ENCODE measurements around the gene TM9SF4.

Gene TM9SF4

DNA sequence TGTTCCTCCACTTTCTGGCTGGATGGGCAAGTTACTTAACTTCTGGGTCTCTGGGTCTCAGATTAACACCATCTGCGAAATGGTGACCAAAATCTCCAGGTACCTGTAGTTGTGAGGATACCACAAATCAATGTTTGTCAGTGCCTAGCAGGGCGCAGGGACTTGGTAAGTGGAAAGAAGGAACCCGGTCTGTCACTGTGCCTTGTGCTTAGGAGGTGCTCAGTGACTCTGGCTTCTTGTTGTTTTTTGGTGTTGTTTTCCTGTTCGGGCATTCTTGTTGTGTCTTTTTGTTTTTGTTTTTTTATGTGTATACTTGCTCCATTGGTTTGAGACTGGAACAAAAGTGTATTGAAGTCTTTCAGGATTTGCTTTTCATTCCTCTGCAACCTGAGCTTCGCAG is 17.8 kb downstream of the TM9SF4 start:
- DNase-seq (ENCODE audit: low spot score), result no peak

DNA sequence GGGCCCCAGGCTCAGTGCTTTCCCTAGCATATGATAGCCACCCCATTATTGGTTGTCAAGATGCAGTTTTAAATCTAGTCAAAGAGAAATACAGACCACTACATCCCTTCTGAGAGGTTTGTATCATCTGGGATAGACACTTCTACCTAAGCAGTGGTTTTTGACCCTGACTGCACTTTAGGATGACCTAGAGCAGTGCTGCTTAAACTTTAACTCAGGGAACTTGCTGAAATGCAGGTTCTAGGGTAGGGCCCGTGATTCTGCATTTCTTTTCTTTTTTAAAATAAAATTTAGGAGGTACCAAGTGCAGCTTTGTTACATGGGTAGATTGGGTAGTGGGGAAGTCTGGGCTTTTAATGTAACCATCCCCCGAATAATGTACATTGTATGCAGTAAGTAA is 18.7 kb downstream of the TM9SF4 start:
- no peak for DNase-seq (ENCODE audit: low spot score)

DNA sequence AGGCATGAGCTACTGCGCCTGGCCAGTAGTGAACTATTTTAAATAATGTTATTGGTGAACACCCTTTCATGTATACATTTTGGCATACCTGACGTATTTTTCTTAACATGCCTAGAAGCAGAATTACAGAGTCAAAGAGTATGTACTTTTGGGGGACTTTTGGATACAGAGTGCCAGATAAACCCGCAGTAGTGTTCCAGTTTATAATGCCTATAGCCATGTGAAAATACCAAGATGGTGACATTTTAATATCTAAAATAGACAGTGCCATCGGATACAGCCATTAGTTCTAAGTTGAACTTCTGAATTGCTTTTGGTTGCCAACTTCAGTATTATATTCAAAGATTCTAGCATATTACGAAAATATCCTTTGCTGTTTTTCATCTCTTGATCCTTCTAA is 20.3 kb downstream of the TM9SF4 start:
- no peak for DNase-seq (ENCODE audit: low spot score)

- no peak for DNase-seq (ENCODE audit: low spot score)
These were observed 20.8 kb downstream of the TM9SF4 start for GRCh38 chr20:32130352-32130751.

DNA sequence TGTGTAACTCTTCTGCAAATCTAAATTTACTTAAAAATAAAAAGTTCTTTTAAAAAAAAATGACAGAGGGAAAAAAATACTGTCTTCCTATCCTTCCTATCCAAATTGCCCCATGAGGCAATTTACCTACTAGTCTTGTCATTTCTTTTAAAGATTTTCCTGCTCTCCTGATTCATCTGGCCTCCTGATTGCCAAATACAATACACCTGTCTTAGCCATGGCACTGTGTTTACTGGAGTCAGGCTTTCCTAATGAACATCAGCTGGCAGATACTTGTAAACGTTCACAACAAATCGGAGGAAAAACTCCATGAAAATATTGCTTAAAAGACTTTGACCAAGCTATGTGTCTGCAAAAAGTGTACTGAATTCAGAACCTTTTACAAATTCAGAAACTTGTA is 21.5 kb downstream of the TM9SF4 start:
- no peak for DNase-seq (ENCODE audit: low spot score)

DNA sequence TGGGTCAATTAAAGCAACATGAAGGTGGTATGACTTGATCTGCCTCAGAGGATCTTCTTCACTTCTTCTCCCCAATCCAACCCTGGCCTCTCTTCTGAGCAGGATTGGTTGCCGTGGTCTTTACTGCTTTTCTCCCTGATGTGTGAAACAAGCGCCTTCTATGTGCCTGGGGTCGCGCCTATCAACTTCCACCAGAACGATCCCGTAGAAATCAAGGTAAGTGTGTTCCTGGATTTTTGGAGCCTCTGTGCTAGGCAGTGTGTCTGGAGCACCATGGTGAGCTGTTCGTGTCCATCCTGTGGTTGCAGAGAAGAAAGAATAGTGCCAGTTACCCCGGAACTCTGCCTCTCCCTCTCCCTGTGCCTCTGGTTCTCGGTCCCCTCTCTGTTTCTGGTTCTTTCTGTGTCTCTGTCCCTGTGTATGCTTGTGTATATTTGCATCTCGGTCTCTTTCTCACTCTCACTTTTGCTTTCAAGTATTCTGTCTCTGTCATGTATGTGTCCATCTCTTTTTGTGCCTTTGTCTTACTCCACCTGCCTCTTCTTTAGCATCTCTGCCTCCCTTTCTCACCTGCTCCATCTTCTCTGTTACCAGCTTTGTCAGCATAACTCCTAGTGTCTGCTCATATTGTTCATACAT is 23.5 kb downstream of the TM9SF4 start:
- DNase-seq (ENCODE audit: low spot score), result no peak

- no peak for DNase-seq (ENCODE audit: low spot score)
These were observed 24.5 kb downstream of the TM9SF4 start for GRCh38 chr20:32134026-32134425.

DNA sequence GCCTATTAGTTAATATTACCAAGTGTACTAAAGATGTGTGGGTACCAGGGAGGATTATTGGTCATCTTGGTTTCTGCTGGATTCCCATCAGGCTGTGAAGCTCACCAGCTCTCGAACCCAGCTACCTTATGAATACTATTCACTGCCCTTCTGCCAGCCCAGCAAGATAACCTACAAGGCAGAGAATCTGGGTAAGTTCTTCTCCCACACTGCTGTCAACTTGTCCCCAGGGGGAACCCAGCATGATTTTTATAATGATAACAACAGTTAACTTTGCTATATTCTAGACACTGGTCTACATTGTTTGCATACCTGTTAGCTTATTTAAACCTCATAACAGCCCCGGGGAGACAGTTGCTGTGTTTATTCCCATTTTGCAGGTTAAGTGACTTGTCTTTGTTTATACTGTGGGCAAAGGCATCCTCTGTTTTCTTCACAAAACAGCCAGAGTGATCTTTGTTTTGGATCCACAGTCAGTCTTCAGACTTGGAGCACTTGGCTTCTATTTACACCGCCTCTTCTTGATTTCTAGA is 26.5 kb downstream of the TM9SF4 start:
- no peak for DNase-seq (ENCODE audit: low spot score)

GRCh38 chr20:32138921-32139320 is 29.4 kb downstream of the TM9SF4 start:
- no peak for DNase-seq (ENCODE audit: low spot score)

GRCh38 chr20:32139947-32140346 is 30.4 kb downstream of the TM9SF4 start:
- no peak for DNase-seq (ENCODE audit: low spot score)

DNA sequence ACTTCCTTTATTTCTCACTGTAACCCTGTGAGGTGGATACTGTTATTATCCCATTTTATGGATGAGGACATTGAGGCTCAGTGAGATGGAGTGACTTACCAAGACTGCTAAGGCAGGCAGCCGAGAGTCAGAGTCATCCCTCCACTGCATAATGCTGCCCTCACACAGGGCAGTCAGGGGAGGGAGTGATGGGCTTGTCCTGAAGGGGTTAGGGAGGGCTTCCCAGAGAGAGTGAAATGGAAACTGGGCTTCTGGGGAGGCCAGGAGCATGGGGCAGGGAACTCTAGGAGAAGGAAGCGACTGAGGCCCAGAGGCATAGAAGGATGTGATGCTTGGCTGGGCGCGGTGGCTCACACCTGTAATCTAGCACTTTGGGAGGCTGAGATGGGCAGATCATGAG is 31.1 kb downstream of the TM9SF4 start:
- DNase-seq (ENCODE audit: low spot score), result no peak

DNA sequence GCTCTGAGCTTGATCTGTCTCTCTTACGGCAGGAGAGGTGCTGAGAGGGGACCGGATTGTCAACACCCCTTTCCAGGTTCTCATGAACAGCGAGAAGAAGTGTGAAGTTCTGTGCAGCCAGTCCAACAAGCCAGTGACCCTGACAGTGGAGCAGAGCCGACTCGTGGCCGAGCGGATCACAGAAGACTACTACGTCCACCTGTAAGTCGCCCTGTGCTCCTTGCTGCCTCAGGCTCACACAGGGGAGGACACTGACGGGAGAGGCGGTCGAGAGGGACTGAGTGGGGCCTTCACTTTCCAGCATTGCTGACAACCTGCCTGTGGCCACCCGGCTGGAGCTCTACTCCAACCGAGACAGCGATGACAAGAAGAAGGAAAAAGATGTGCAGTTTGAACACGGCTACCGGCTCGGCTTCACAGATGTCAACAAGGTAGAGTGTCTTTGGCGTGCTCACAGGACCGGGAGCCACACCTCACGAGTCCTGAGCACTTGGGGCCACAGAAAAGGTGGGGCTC is 32.0 kb downstream of the TM9SF4 start:
- no peak for DNase-seq (ENCODE audit: low spot score)

DNA sequence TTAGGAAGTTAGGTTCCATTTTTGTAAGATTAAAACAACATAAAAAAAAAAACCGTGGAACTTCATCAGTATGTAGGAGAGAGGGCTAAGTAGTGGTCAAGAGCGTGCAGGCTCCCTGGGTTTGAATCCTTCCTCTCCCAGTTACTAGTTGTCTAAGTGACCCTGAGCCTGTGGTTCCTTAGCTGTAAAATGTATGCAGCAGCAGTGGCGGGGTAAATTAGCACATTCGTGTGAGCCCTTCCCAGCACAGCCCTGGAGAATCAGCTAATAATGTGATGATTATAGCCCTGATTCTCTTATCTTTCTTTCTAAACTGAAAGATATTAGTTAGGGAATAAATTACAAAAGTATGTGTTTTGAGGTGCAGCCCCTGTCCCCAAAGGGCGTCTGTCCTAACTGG is 32.6 kb downstream of the TM9SF4 start:
- no peak for DNase-seq (ENCODE audit: low spot score)

DNA sequence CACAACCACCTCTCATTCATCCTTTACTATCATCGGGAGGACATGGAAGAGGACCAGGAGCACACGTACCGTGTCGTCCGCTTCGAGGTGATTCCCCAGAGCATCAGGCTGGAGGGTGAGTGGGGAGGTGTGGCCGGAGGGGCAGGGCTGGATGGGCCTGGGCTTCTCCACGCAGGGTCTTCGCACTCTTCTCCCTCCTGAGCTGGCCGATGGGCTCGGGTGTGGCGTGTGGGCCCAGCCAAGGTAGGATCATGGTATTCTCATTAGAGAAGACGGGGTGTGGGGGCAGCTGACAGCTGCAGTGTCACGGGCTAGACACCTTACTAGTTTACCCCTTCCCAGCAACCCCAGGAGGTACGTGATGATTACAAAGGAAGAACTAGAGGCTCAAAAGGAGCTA is 33.5 kb downstream of the TM9SF4 start:
- DNase-seq (ENCODE audit: low spot score), result no peak

DNA sequence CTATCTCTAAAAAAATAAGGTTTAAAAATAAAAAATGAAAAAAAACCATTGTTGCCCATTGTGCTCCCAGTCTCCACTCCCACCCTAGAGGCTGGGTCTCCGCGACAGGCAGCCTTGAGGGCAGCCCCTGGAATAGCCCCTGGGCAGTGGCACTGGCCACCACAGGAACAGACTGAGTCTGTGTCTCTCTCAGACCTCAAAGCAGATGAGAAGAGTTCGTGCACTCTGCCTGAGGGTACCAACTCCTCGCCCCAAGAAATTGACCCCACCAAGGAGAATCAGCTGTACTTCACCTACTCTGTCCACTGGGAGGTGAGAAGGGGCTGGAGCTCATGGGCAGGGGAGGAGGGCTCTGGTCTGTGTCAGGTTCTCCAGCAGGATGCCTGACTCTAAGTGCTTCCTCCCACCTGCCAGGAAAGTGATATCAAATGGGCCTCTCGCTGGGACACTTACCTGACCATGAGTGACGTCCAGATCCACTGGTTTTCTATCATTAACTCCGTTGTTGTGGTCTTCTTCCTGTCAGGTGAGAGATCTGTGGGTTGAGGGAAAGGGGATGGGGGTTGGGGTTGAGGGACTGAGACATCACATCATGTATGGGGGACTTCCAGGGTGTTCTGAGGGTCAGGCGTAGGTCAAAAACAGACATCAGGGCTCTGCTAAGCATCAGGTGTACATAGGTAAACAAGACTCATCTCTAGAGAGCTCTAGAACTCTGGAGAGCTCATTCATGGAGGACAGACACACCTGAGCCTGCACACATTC is 35.6 kb downstream of the TM9SF4 start:
- no peak for DNase-seq (ENCODE audit: low spot score)

- no peak for DNase-seq (ENCODE audit: low spot score)
These were observed 40.2 kb downstream of the TM9SF4 start for GRCh38 chr20:32149566-32150170.

DNA sequence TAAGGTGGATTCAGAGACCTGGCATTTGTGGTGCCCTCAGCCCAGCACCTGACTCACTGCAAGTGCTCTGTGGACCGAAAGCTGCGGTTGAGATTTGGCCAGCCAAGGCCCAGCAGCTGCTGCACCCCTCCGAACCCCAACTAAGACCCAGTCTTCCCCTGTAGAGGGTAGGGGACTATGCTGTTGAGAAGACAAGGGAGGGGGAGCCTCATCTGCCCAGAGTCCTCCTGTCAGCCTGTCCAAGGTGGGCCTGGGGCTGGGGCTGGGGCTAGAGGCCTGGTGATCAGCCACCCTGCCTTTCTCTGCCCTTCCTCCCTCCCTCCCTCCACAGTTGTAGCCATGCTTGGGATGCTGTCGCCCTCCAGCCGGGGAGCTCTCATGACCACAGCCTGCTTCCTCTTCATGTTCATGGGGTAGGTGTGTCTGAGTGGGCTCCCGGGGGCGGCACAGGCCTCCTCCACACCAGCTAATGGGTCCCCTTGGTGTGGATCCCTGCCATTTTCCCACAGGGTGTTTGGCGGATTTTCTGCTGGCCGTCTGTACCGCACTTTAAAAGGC is 40.9 kb downstream of the TM9SF4 start:
- DNase-seq (ENCODE audit: low spot score), result no peak

GRCh38 chr20:32152421-32153155 is 43.1 kb downstream of the TM9SF4 start:
- no peak for DNase-seq (ENCODE audit: low spot score)

GRCh38 chr20:32153156-32153665 is 43.7 kb downstream of the TM9SF4 start:
- no peak for DNase-seq (ENCODE audit: low spot score)

- no peak for DNase-seq (ENCODE audit: low spot score)
These were observed 44.3 kb downstream of the TM9SF4 start for GRCh38 chr20:32153771-32154170.
